Gastroesophageal sphincter (tissue), 3 donors: ENCODE measurements around the gene RALGAPB.

Experiments used
- CTCF ChIP-seq, 4 experiments: fragments of 200-600 bp in 2 of 4; fragments of 450-650 bp in 2 of 4; sonication (generic) in 1 of 4; IDR thresholded peaks; one replicate each; pipeline ENCODE4 v1.5.1; 2017 to 2019; ENCODE audit warnings: antibody characterized with exemption in 4 of 4, mild to moderate bottlenecking in 2 of 4, moderate library complexity in 2 of 4
- EP300 ChIP-seq: sonication (generic); formaldehyde crosslinking; IDR thresholded peaks from one replicate; pipeline ENCODE4 v1.6.1; 2017; ENCODE audit warnings: antibody characterized with exemption, mild to moderate bottlenecking
- POLR2A ChIP-seq, 2 donors: fragments of 450-650 bp; IDR thresholded peaks; one replicate each; pipeline ENCODE4 v1.6.1; 2017; ENCODE audit warnings: antibody characterized with exemption in 2 of 2, mild to moderate bottlenecking in 2 of 2, moderate library complexity in 1 of 2

- TF ChIP-seq EP300 (no peak), CTCF (IDR thresholded peaks at IDR 0.05) (no peak), POLR2A (IDR thresholded peaks at IDR 0.05) (no peak)
Measured at GRCh38 chr20:38479596-38479995, 7.0 kb downstream of the RALGAPB start.
